CD4-positive, alpha-beta memory T cell (primary cell): Measurements from ENCODE around the gene HPGDS. TPM values are rescaled to one million over a fixed set of nuclear protein-coding genes. Genes with fewer than 3 reads are reported as not detected.

ENCODE experiments used
- CTCF ChIA-PET: fragments of 350-600 bp; sonication (Branson Sonifier 250); formaldehyde crosslinking; loops from one replicate; lab custom pipeline; 2021; ENCODE audit warnings: inconsistent platforms; ENCODE audit not compliant: partially characterized antibody; lab: Charles Lee
- POLR2A ChIA-PET: fragments of 350-600 bp; sonication (Branson Sonifier 250); formaldehyde crosslinking; loops from one replicate; lab custom pipeline; 2021; ENCODE audit not compliant: partially characterized antibody; lab: Charles Lee
- DNase-seq, 5 donors: peaks; one replicate each; pipeline versions ENCODE4 v3.0.0 to v3.0.0-alpha.2; 2020 to 2022; ENCODE audit warnings: mixed read lengths in 1 of 5
- H3K27ac ChIP-seq: one replicate; pipeline ENCODE4 v1.7.0; 2013; ENCODE audit warnings: low read depth, low read length
- H3K27me3 ChIP-seq: 2 replicates; pipeline ENCODE4 v1.7.0; 2013; ENCODE audit warnings: mild to moderate bottlenecking, low read length, moderate library complexity; ENCODE audit not compliant: insufficient read depth
- H3K36me3 ChIP-seq: 2 replicates; pipeline ENCODE4 v1.7.0; 2013; ENCODE audit warnings: mild to moderate bottlenecking, low read length, moderate library complexity; ENCODE audit not compliant: insufficient read depth
- H3K4me1 ChIP-seq: 2 replicates; pipeline ENCODE4 v1.7.0; 2013; ENCODE audit warnings: mild to moderate bottlenecking, low read length, moderate library complexity; ENCODE audit not compliant: insufficient read depth
- H3K4me3 ChIP-seq, 2 donors: one replicate each; pipeline ENCODE4 v1.7.0; 2013; ENCODE audit warnings: low read length in 2 of 2, mild to moderate bottlenecking in 1 of 2
- H3K9me3 ChIP-seq, 2 donors: one replicate each; pipeline ENCODE4 v1.7.0; 2013; ENCODE audit warnings: low read length in 2 of 2, control low read depth in 1 of 2; ENCODE audit not compliant: control insufficient read depth in 1 of 2
- H3K27ac Mint-ChIP-seq, 7 donors: one replicate each; pipeline ENCODE4 v1.8.0; 2020 to 2021; ENCODE audit warnings: mixed read lengths in 7 of 7, mild to moderate bottlenecking in 6 of 7, inconsistent platforms in 3 of 7, moderate library complexity in 3 of 7
- H3K27me3 Mint-ChIP-seq, 2 donors: one replicate each; pipeline ENCODE4 v1.8.0; 2020 to 2021; ENCODE audit warnings: mixed read lengths in 2 of 2
- H3K36me3 Mint-ChIP-seq, 2 donors: one replicate each; pipeline ENCODE4 v1.8.0; 2020 to 2021; ENCODE audit warnings: mixed read lengths in 2 of 2, inconsistent platforms in 1 of 2, mild to moderate bottlenecking in 1 of 2
- H3K4me1 Mint-ChIP-seq, 4 donors: one replicate each; pipeline ENCODE4 v1.8.0; 2020 to 2021; ENCODE audit warnings: mixed read lengths in 4 of 4, mild to moderate bottlenecking in 1 of 4
- H3K4me3 Mint-ChIP-seq, 8 donors: one replicate each; pipeline ENCODE4 v1.8.0; 2020 to 2021; ENCODE audit warnings: mixed read lengths in 8 of 8, mild to moderate bottlenecking in 7 of 8, moderate library complexity in 6 of 8, inconsistent platforms in 3 of 8
- H3K9me3 Mint-ChIP-seq, 8 donors: one replicate each; pipeline ENCODE4 v1.8.0; 2020 to 2021; ENCODE audit warnings: mixed read lengths in 8 of 8, mild to moderate bottlenecking in 5 of 8, inconsistent platforms in 3 of 8, moderate library complexity in 1 of 8
- intact Hi-C: fragments of 100-400 bp; cut with micrococcal nuclease; formaldehyde crosslinking; loops from one replicate; pipeline ENCODE4 v1.15.1; 2023
- polyA plus RNA-seq, 2 donors: library from polyadenylated mRNA; unstranded; fragments of 300-500 nt; fragmentation: Illumina TruSeq; gene quantifications; one replicate each; pipeline ENCODE4 v1.2.3, GENCODE V29; 2021
- total RNA-seq, 2 experiments: library from RNA; stranded (reverse); gene quantifications; one replicate each; pipeline ENCODE4 v1.2.3, GENCODE V29; 2021

Gene HPGDS
- total and polyA plus RNA-seq, 4 experiments from 2014 or later, result 0.33 to 0.41 TPM; not detected in 2

DNA sequence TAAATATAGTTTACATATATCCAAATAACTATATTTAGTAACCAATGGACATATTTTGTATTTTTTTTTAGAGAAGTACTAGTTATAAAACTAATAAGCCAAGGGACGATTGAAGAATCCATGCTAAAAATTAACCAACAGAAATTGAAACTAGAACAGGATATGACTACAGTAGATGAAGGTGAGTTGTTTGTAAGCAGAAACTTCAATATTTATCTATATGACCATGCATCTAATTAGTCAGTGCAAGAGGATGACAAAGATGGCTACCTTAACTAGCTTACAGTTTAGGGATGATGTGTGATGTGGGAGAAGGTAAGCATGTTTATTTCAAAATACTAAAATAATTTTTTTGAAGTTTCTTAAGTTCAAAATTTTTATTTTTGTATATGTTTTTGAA, 57.7 kb downstream of the HPGDS start:
- Mint-ChIP-seq H3K27ac (peak overlapping the region in 1 of 7 donors; percentile 37), H3K36me3 (peaks cover 51 to 58% of the 10 kb centered on the region in 2 donors), H3K4me3 (no peak overlapping the region), H3K9me3 (no peaks in the 10 kb centered on the region), H3K27me3 (no peaks in the 10 kb centered on the region), H3K4me1 (peaks cover 0 to 2% (median 0%) of the 10 kb centered on the region in 4 donors)
- intact Hi-C loops, result no loop called here
- Histone ChIP-seq H3K4me3 (no peak overlapping the region), H3K27me3 (no peaks in the 10 kb centered on the region), H3K4me1 (no peaks in the 10 kb centered on the region), H3K9me3 (no peaks in the 10 kb centered on the region), H3K36me3 (peaks cover 25% of the 10 kb centered on the region), H3K27ac (no peak overlapping the region)
- DNase-seq, result no peak
- ChIA-PET CTCF (no interaction called here), POLR2A (no interaction called here)

DNA sequence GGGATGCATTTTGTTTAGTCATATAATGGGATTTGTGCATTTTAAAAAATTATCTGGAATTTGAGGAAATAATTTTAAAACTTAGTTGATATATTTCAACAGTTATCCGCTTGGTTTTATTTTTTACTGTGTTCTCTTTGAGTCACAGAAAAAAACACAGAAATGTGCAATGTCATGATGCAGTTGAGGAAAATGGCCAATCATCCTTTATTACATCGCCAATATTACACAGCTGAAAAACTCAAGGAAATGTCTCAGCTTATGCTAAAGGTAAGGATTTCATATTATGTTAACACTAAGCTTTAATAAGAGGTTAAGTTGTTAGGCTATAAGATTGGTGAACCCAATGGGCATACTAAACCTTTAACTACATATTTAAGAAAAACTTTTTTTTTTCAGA, 63.9 kb downstream of the HPGDS start:
- ChIA-PET CTCF (interaction anchor here (0.6 kb wide), 1 partner anchor 52 kb away, joined by 3 read pairs; no protein-coding TSS in a partner anchor), POLR2A (no interaction called here)
- no peak overlapping the region for H3K27ac ChIP-seq
- H3K4me3 Mint-ChIP-seq, result no peak overlapping the region
- no peaks in the 10 kb centered on the region for H3K4me1 ChIP-seq
- no peak overlapping the region for H3K4me3 ChIP-seq
- no peak for DNase-seq
- peaks cover 35% of the 10 kb centered on the region for H3K36me3 ChIP-seq
- intact Hi-C loops, result no loop called here
- H3K4me1 Mint-ChIP-seq, result no peaks in the 10 kb centered on the region
- no peaks in the 10 kb centered on the region for H3K27me3 Mint-ChIP-seq
- H3K9me3 ChIP-seq, result no peaks in the 10 kb centered on the region
- no peaks in the 10 kb centered on the region for H3K27me3 ChIP-seq
- no peak overlapping the region for H3K27ac Mint-ChIP-seq
- H3K9me3 Mint-ChIP-seq, result peaks cover 0 to 1% (median 0%) of the 10 kb centered on the region in 8 donors
- H3K36me3 Mint-ChIP-seq, result peaks cover 47 to 55% of the 10 kb centered on the region in 2 donors

DNA sequence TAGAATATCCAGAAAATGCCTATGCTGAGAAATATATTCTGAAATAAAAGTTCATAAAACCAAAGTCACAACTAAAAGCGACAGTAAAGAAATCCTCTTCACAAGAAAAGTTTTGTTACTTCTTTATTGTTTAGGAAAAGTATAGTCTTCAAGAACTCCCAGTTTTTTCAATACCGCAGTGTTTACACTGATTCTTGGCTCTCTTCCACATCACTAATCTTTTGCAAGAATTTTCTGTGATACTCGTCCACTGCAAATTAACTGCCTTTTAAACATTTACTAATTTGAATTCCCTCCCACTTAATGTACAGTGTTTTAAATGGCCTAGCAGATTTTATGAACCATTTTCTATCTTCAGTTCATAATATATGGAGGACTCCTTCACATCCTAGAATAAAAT, 65.1 kb downstream of the HPGDS start:
- CTCF ChIA-PET, result no interaction called here

DNA sequence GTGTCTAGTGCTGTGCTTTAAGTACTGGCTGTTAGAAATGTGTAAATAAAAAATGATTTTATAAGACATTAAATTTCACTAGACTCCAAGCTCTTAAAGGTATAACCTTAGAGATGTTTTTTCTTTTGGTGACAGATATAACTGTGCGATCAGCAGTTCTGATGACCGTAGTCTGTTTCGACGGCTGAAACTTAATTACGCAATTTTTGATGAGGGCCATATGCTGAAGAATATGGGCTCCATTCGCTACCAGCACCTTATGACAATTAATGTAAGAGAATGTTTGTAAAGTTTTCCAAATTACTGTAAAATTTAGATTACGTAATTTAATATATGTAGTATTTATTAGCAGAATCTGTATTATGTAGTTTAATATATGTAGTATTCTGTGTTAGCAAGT, 66.4 kb downstream of the HPGDS start:
- Histone ChIP-seq H3K4me3 (no peak overlapping the region), H3K27ac (no peak overlapping the region), H3K4me1 (no peaks in the 10 kb centered on the region), H3K36me3 (peaks cover 24% of the 10 kb centered on the region), H3K27me3 (no peaks in the 10 kb centered on the region), H3K9me3 (no peaks in the 10 kb centered on the region)
- Mint-ChIP-seq H3K36me3 (peaks cover 34 to 62% of the 10 kb centered on the region in 2 donors), H3K4me3 (no peak overlapping the region), H3K4me1 (no peaks in the 10 kb centered on the region), H3K27me3 (no peaks in the 10 kb centered on the region), H3K27ac (no peak overlapping the region), H3K9me3 (peaks cover 0 to 1% (median 0%) of the 10 kb centered on the region in 8 donors)
- intact Hi-C loops, result no loop called here
- POLR2A ChIA-PET, result no interaction called here
- CTCF ChIA-PET, result no interaction called here
- no peak for DNase-seq

More for the DNA sequence above, 65.1 kb downstream of the HPGDS start:
- Mint-ChIP-seq H3K36me3 (peaks cover 34 to 55% of the 10 kb centered on the region in 2 donors), H3K4me3 (no peak overlapping the region), H3K27ac (no peak overlapping the region), H3K4me1 (no peaks in the 10 kb centered on the region), H3K9me3 (peaks cover 0 to 1% (median 0%) of the 10 kb centered on the region in 8 donors), H3K27me3 (no peaks in the 10 kb centered on the region)
- Histone ChIP-seq H3K4me1 (no peaks in the 10 kb centered on the region), H3K27ac (no peak overlapping the region), H3K9me3 (no peaks in the 10 kb centered on the region), H3K36me3 (peaks cover 27% of the 10 kb centered on the region), H3K27me3 (no peaks in the 10 kb centered on the region), H3K4me3 (no peak overlapping the region)
- DNase-seq, result no peak
- intact Hi-C loops, result no loop called here
- POLR2A ChIA-PET, result no interaction called here

DNA sequence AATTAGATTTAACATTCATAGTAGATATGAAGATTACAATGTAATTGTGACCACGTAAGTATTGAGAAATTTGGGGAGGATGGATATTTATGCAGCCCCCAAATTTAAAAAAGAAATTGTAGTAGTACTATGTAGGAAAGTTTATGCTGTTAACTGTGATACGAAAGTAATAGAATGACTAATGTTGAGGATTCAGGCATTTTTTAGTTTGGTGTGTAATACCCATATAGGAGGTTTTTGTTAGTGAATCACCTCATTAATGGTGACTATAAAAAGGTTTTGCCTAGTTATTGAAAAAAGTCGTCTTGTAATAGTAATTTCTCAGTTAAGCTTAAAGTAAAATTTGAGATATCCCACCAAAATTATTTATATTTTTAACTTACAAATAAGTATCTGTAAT, 67.7 kb downstream of the HPGDS start:
- Mint-ChIP-seq H3K9me3 (peaks cover 0 to 1% (median 0%) of the 10 kb centered on the region in 8 donors), H3K36me3 (peaks cover 33 to 60% of the 10 kb centered on the region in 2 donors), H3K4me1 (no peaks in the 10 kb centered on the region), H3K4me3 (no peak overlapping the region), H3K27me3 (no peaks in the 10 kb centered on the region), H3K27ac (no peak overlapping the region)
- ChIA-PET CTCF (no interaction called here), POLR2A (no interaction called here)
- intact Hi-C loops, result no loop called here
- Histone ChIP-seq H3K27ac (no peak overlapping the region), H3K4me1 (no peaks in the 10 kb centered on the region), H3K4me3 (no peak overlapping the region), H3K36me3 (peaks cover 20% of the 10 kb centered on the region), H3K9me3 (no peaks in the 10 kb centered on the region), H3K27me3 (no peaks in the 10 kb centered on the region)
- DNase-seq, result no peak

DNA sequence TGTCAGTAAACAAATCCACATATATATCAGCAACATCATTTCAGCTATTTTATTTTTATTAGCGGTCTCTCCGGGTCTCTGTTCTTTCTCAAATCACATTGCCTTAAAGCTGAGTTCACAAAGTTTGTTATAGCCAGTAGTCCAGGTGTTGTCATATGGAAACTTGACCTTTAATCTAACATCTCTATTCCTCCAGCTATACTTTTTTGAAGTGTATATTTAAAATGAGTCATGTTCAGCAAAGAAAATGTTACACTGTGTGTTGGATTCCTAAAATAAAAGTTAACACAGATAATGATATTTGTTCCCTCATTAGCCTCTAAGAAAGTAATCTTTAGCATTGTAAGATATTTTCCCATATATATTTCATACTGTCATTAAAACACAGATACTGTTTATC, 71.4 kb downstream of the HPGDS start:
- H3K27me3 ChIP-seq, result no peaks in the 10 kb centered on the region
- peaks cover 13% of the 10 kb centered on the region for H3K36me3 ChIP-seq
- DNase-seq, result no peak
- H3K9me3 Mint-ChIP-seq, result no peaks in the 10 kb centered on the region
- no peaks in the 10 kb centered on the region for H3K27me3 Mint-ChIP-seq
- no peak overlapping the region for H3K27ac ChIP-seq
- CTCF ChIA-PET, result no interaction called here
- H3K27ac Mint-ChIP-seq, result no peak overlapping the region
- no peak overlapping the region for H3K4me3 ChIP-seq
- no peaks in the 10 kb centered on the region for H3K9me3 ChIP-seq
- peaks cover 18 to 51% of the 10 kb centered on the region in 2 donors for H3K36me3 Mint-ChIP-seq
- H3K4me1 Mint-ChIP-seq, result no peaks in the 10 kb centered on the region
- no peaks in the 10 kb centered on the region for H3K4me1 ChIP-seq
- POLR2A ChIA-PET, result no interaction called here
- H3K4me3 Mint-ChIP-seq, result no peak overlapping the region
- intact Hi-C loops, result no loop called here

DNA sequence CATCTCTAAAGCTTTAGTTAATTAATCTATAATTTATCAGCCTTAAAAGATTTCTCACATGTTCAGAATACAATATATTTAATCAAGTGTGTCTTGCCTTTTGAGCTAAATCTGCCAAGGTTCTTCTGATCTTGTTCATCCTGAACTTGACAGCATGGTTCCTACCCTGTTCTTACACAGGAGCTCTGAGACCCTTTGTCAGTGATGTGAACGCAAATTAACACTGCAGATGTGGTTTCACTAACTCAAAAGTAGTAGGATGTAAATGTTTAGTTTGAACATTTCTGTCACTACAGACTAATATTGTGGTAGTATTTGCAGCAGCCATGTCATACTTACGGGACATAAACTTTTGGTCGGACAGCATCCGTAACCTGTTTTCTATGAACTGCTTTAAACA, 75.6 kb downstream of the HPGDS start:
- Mint-ChIP-seq H3K27ac (peak overlapping the region in 1 of 7 donors; percentile 17), H3K9me3 (no peaks in the 10 kb centered on the region), H3K4me3 (no peak overlapping the region), H3K36me3 (peaks cover 28 to 46% of the 10 kb centered on the region in 2 donors), H3K27me3 (no peaks in the 10 kb centered on the region), H3K4me1 (peaks cover 0 to 4% (median 0%) of the 10 kb centered on the region in 4 donors)
- Histone ChIP-seq H3K27me3 (no peaks in the 10 kb centered on the region), H3K4me3 (no peak overlapping the region), H3K9me3 (no peaks in the 10 kb centered on the region), H3K4me1 (no peaks in the 10 kb centered on the region), H3K27ac (no peak overlapping the region), H3K36me3 (peaks cover 13% of the 10 kb centered on the region)
- no peak for DNase-seq
- intact Hi-C loops, result no loop called here
- CTCF ChIA-PET, result no interaction called here
- POLR2A ChIA-PET, result no interaction called here
